HCEC 1CT (cell line): ENCODE measurements around the gene AHSA1.

Experiments used
- DNase-seq: peaks from one replicate; pipeline ENCODE4 v3.0.0-alpha.2; 2017

Gene AHSA1

GRCh38 chr14:77511486-77512162 lies 53.7 kb downstream of the AHSA1 start:
- no peak for DNase-seq

GRCh38 chr14:77516126-77516525 lies 58.2 kb downstream of the AHSA1 start:
- no peak for DNase-seq
